CD14-positive monocyte (primary cell): Measurements from ENCODE around the gene VDAC1. TPM values are rescaled to one million over a fixed set of nuclear protein-coding genes. Genes with fewer than 3 reads are reported as not detected.
A peak's percentile ranks its signal among the peaks of the same experiment; 100 is the strongest.

Experiments used
- DNase-seq, 3 donors: peaks; one replicate each; pipeline ENCODE4 v3.0.0-alpha.2; 2011 to 2022
- H2AFZ ChIP-seq: 2 replicates; pipeline ENCODE4 v1.6.0; 2012; ENCODE audit warnings: mild to moderate bottlenecking, low read depth, low read length, inconsistent platforms; ENCODE audit not compliant: insufficient read depth, poor library complexity, severe bottlenecking
- H3K27ac ChIP-seq, 2 donors: 1 replicate in 1 of 2; 2 replicates in 1 of 2; pipeline ENCODE4 v1.5.1; 2012 to 2013; ENCODE audit warnings: low read length in 2 of 2, control low read depth in 1 of 2, inconsistent platforms in 1 of 2, low read depth in 1 of 2, mild to moderate bottlenecking in 1 of 2
- H3K27me3 ChIP-seq, 2 donors: one replicate each; pipeline versions ENCODE4 v1.6.0 to v1.6.1; 2011 to 2013; ENCODE audit warnings: low read length in 2 of 2; ENCODE audit not compliant: control insufficient read depth in 2 of 2, insufficient read depth in 2 of 2
- H3K36me3 ChIP-seq, 2 donors: replicated peaks in 1 of 2; 1 replicate in 1 of 2; 2 replicates in 1 of 2; pipeline versions ENCODE4 v1.5.1 to v1.6.1; 2012 to 2013; ENCODE audit warnings: low read length in 2 of 2, control low read depth in 1 of 2, inconsistent platforms in 1 of 2, mild to moderate bottlenecking in 1 of 2; ENCODE audit not compliant: insufficient read depth in 2 of 2, control insufficient read depth in 1 of 2
- H3K4me1 ChIP-seq, 2 donors: 1 replicate in 1 of 2; 2 replicates in 1 of 2; pipeline versions ENCODE4 v1.5.1 to v1.6.1; 2012 to 2013; ENCODE audit warnings: low read length in 2 of 2, control low read depth in 1 of 2, inconsistent platforms in 1 of 2, mild to moderate bottlenecking in 1 of 2, moderate library complexity in 1 of 2; ENCODE audit not compliant: insufficient read depth in 2 of 2, control insufficient read depth in 1 of 2
- H3K4me2 ChIP-seq: replicated peaks from 2 replicates; pipeline ENCODE3; 2012; ENCODE audit warnings: low read length, moderate library complexity, mild to moderate bottlenecking; ENCODE audit not compliant: poor library complexity, severe bottlenecking; ENCODE audit errors: extremely low read depth
- H3K4me3 ChIP-seq, 3 experiments: fragments of 200-600 bp in 1 of 3; sonication (generic) in 1 of 3; replicated peaks in 1 of 3; 1 replicate in 2 of 3; 2 replicates in 1 of 3; pipeline ENCODE4 v1.5.1; 2011 to 2013; ENCODE audit warnings: low read length in 3 of 3, mild to moderate bottlenecking in 3 of 3, control low read depth in 2 of 3, low read depth in 2 of 3, inconsistent platforms in 1 of 3, moderate library complexity in 1 of 3
- H3K79me2 ChIP-seq: 2 replicates; pipeline ENCODE4 v1.6.0; 2012; ENCODE audit warnings: mild to moderate bottlenecking, control low read depth, inconsistent platforms, low read length, moderate library complexity; ENCODE audit not compliant: insufficient read depth
- H3K9ac ChIP-seq: 2 replicates; pipeline ENCODE4 v1.6.0; 2017; ENCODE audit warnings: low read length, mild to moderate bottlenecking; ENCODE audit not compliant: insufficient read depth, poor library complexity, severe bottlenecking
- H3K9me3 ChIP-seq, 2 donors: replicated peaks in 1 of 2; 1 replicate in 1 of 2; 2 replicates in 1 of 2; pipeline versions ENCODE4 v1.5.1 to v1.6.1; 2012 to 2013; ENCODE audit warnings: low read length in 2 of 2, control low read depth in 1 of 2; ENCODE audit not compliant: control insufficient read depth in 1 of 2, insufficient read depth in 1 of 2
- H4K20me1 ChIP-seq: 2 replicates; pipeline ENCODE4 v1.6.0; 2012; ENCODE audit warnings: mild to moderate bottlenecking, low read length, control low read depth, moderate library complexity; ENCODE audit not compliant: insufficient read depth
- H3K27ac Mint-ChIP-seq, 7 donors: one replicate each; pipeline ENCODE4 v1.8.0; 2020; ENCODE audit warnings: mild to moderate bottlenecking in 7 of 7, mixed read lengths in 7 of 7, moderate library complexity in 6 of 7, inconsistent platforms in 2 of 7
- H3K27me3 Mint-ChIP-seq, 3 donors: one replicate each; pipeline ENCODE4 v1.8.0; 2021 to 2022; ENCODE audit warnings: low read depth in 3 of 3, mild to moderate bottlenecking in 3 of 3, mixed read lengths in 3 of 3, moderate library complexity in 3 of 3, inconsistent platforms in 1 of 3
- H3K36me3 Mint-ChIP-seq, 2 donors: one replicate each; pipeline ENCODE4 v1.8.0; 2020; ENCODE audit warnings: mixed read lengths in 2 of 2, inconsistent platforms in 1 of 2, mild to moderate bottlenecking in 1 of 2
- H3K4me1 Mint-ChIP-seq: one replicate; pipeline ENCODE4 v1.8.0; 2020; ENCODE audit warnings: mild to moderate bottlenecking, mixed read lengths
- H3K4me3 Mint-ChIP-seq, 2 donors: one replicate each; pipeline ENCODE4 v1.8.0; 2020; ENCODE audit warnings: mild to moderate bottlenecking in 2 of 2, mixed read lengths in 2 of 2, moderate library complexity in 1 of 2
- H3K9me3 Mint-ChIP-seq, 7 donors: one replicate each; pipeline ENCODE4 v1.8.0; 2020 to 2022; ENCODE audit warnings: mixed read lengths in 7 of 7, mild to moderate bottlenecking in 6 of 7, moderate library complexity in 6 of 7, inconsistent platforms in 2 of 7
- WGBS: methylation state at CpG from one replicate; pipeline ENCODE4 v1.1.5; 2013; ENCODE audit warnings: missing lambda C conversion rate; ENCODE audit not compliant: insufficient coverage; 5-methylcytosine and 5-hydroxymethylcytosine counted together
- intact Hi-C, 2 donors: fragments of 100-400 bp; cut with micrococcal nuclease; formaldehyde crosslinking; loops; one replicate each; pipeline versions ENCODE4 v1.15.0 to v1.15.1; 2023
- polyA plus RNA-seq, 3 donors: library from polyadenylated mRNA; depleted of rRNA in 1 of 3; unstranded in 2 of 3; stranded (reverse) in 1 of 3; fragments of 300-500 nt in 2 of 3; fragments of >200 nt in 1 of 3; fragmentation: Illumina TruSeq in 2 of 3; gene quantifications; 1 replicate in 2 of 3; 2 replicates in 1 of 3; pipeline ENCODE4 v1.2.3, GENCODE V29; 2012 to 2021
- TF ChIP-seq, protein P1 (sequence below): fragments of 200-600 bp; IDR thresholded peaks from one replicate; pipeline ENCODE4 v1.8.0; 2022; ENCODE audit warnings: antibody characterized with exemption, mild to moderate bottlenecking

The VDAC1 gene
- polyA plus RNA-seq, 3 donors = 59.9 to 107 (median 84.4) TPM

DNA sequence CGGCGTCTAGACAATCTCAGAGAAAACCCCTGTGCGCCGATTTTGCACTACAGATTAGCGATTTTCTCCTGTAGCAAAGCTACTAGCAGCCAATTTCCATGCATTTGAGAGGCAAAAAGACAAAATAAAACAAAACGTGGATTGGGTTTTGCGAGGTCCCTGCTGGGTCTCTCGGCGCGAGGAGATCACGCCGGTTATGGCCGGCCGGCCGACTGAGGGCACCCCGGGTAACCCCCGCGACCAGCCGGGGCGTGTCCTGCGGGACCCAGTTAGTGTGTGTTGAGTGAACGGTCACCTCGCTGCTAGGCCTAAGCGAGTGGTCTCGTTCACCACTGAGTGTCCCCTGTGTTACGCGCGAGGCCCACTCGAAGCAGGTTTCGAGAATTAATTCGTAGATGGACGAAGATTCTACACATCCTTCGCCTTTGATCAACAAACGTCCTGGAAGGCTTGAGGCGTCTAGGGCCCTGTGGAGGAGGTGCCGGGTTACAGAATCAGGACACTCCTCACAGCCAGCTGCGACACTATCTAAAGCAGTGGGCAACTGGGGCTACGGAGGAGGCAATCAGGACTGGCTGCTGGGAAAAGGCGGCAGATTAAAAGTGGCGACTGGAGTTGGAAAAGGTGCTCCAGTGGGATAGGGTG, 764 bp upstream of the VDAC1 start:
- TF ChIP-seq, protein P1, sequence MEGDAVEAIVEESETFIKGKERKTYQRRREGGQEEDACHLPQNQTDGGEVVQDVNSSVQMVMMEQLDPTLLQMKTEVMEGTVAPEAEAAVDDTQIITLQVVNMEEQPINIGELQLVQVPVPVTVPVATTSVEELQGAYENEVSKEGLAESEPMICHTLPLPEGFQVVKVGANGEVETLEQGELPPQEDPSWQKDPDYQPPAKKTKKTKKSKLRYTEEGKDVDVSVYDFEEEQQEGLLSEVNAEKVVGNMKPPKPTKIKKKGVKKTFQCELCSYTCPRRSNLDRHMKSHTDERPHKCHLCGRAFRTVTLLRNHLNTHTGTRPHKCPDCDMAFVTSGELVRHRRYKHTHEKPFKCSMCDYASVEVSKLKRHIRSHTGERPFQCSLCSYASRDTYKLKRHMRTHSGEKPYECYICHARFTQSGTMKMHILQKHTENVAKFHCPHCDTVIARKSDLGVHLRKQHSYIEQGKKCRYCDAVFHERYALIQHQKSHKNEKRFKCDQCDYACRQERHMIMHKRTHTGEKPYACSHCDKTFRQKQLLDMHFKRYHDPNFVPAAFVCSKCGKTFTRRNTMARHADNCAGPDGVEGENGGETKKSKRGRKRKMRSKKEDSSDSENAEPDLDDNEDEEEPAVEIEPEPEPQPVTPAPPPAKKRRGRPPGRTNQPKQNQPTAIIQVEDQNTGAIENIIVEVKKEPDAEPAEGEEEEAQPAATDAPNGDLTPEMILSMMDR = no peak
- H3K27me3 Mint-ChIP-seq = peaks cover 47 to 52% (median 48%) of the 10 kb centered on the region in 3 donors
- peaks cover 28% of the 10 kb centered on the region for H3K4me1 Mint-ChIP-seq
- H3K4me3 ChIP-seq = peak overlapping the region; percentile 55 to 82 (median 55)
- peaks cover 20 to 39% of the 10 kb centered on the region in 2 donors for H3K27me3 ChIP-seq
- DNase-seq = peak in 2 of 3 donors; percentile 10 to 27
- peaks cover 35% of the 10 kb centered on the region for H4K20me1 ChIP-seq
- peak overlapping the region; percentile 43 to 84 for H3K27ac ChIP-seq
- peak overlapping the region; percentile 92 for H3K9ac ChIP-seq
- H3K36me3 ChIP-seq = peaks cover 5 to 14% of the 10 kb centered on the region in 2 donors
- H3K4me2 ChIP-seq = peak overlapping the region; percentile 96
- H3K79me2 ChIP-seq = peaks cover 33% of the 10 kb centered on the region
- peaks cover 14 to 18% of the 10 kb centered on the region in 2 donors for H3K36me3 Mint-ChIP-seq
- peak overlapping the region; percentile 91 for H2AFZ ChIP-seq
- peaks cover 0 to 16% (median 2%) of the 10 kb centered on the region in 7 donors for H3K9me3 Mint-ChIP-seq
- H3K9me3 ChIP-seq = no peaks in the 10 kb centered on the region
- H3K27ac Mint-ChIP-seq = peak overlapping the region in 5 of 7 donors; percentile 32 to 83 (median 56)
- H3K4me3 Mint-ChIP-seq = peak overlapping the region; percentile 86 to 95
- WGBS = 27% methylated on average over 36 of the region's 40 CpGs
- H3K4me1 ChIP-seq = peaks cover 23 to 28% of the 10 kb centered on the region in 2 donors
- intact Hi-C loops = no loop called here

DNA sequence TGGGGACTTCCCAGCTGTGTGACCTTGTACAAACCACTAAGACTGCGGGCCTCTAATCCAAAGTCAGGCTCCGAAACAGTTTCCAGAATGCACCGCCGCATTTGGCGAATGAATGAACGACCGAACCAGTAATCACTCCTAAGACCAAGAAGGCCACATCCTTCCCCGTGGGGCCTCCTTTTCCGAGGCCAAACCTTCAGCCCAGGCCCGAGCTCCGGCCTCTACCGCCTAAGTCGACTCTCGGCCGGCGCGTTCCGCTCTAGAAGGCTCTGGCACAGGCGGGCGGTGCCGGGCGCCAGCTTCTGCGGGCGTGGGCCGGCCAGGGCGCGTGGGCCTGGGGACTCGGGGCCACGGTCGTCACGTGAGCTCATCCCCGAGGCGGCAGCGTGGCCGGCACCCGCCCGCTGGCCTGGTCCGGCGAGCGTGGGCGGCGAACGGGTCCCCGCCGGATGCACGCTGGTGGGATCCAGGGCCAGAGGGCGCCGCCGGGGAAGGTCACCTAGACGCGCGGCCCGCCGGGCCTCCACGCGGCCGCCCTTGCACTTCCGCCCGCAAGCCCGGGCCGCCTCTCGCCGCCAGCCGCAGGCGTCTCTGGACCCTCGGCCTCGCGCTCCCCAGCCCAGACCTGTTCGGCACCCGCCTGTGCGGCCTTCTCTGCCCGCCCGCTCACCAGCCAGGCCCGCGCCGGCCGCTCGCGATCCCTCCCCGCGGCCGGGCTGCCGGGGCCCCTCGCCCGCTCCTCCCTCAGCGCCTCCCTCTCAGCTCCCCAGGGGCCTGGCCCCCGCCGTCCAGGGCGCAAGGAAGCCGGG, 754 bp downstream of the VDAC1 start:
- Histone ChIP-seq H3K4me2 (peak overlapping the region; percentile 96), H3K79me2 (peaks cover 48% of the 10 kb centered on the region), H3K4me3 (peak overlapping the region; percentile 55 to 82 (median 55)), H3K9ac (peak overlapping the region; percentile 92), H3K4me1 (peaks cover 23 to 28% of the 10 kb centered on the region in 2 donors), H3K27ac (peak overlapping the region; percentile 55 to 84), H3K9me3 (no peaks in the 10 kb centered on the region), H2AFZ (peak overlapping the region; percentile 91), H4K20me1 (peaks cover 48% of the 10 kb centered on the region), H3K27me3 (peaks cover 14 to 30% of the 10 kb centered on the region in 2 donors), H3K36me3 (peaks cover 5 to 18% of the 10 kb centered on the region in 2 donors)
- peak overlapping the region; percentile 87 to 89 for H3K4me3 Mint-ChIP-seq
- H3K27me3 Mint-ChIP-seq = peaks cover 34 to 37% (median 34%) of the 10 kb centered on the region in 3 donors
- H3K27ac Mint-ChIP-seq = peak overlapping the region; percentile 78 to 88 (median 85)
- intact Hi-C loops = no loop called here
- peaks cover 14 to 18% of the 10 kb centered on the region in 2 donors for H3K36me3 Mint-ChIP-seq
- under 1% methylated on average over 86 of the region's 90 CpGs for WGBS
- TF ChIP-seq, protein P1 = no peak
- H3K9me3 Mint-ChIP-seq = peaks cover 0 to 7% (median 0%) of the 10 kb centered on the region in 7 donors
- DNase-seq = peak; percentile 32 to 55 (median 32)
- H3K4me1 Mint-ChIP-seq = peaks cover 33% of the 10 kb centered on the region
